Measurements from ENCODE around the gene PLAA.
"Not testable (repeated sequence)": the region's sequence is repeated elsewhere in the genome, so short reads cannot be mapped to it uniquely, and the experiment has no call there.

The PLAA gene

DNA sequence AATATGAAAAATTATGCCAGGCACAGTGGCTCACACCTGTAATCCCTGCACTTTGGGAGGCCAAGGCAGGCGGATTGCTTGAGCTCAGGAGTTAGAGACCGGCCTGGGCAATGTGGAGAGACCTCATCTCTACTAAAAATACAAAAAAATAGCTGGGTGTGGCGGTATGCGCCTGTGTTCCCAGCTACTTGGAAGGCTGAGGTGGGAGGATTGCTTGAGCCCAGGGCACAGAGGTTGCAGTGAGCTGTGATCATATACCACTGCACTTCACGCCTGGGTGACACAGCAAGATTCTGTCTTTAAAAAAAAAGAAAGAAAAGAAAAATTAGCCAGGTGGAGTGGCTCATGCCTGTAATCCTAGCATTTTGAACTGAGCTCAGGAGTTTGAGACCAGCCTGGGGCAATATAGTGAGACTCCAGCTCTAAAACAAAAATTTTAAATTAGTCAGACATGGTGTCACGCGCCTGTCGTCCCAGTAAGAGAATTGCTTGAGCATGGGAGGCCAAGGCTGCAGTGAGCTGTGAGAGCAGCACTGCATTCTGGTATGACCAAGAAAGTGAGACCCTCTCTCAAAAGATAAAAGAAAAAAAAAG lies 18.0 kb downstream of the PLAA start:
- DNase-seq (ENCODE audit: low read depth) = no peak

DNA sequence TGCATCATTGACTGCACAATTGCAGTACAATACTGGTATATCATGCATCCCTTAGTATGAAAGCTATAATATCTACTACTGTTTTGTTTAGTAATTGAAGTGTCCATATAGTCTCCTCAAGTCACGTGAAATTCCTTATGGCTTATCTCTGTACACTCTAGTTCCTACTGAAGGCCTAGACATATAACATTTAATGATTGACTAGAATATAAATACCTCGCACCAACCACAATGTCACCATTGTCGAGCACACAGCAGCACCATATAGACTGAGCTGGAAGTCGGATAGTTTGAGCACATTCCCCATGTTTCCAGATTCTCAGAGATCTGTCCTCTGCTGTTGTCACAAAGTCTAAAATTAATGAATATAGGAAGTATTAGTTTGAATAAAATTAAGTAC lies 21.4 kb downstream of the PLAA start:
- no peak for DNase-seq (ENCODE audit: low read depth)

- no peak for DNase-seq (ENCODE audit: low read depth)
These were observed 27.3 kb downstream of the PLAA start for GRCh38 chr9:26919698-26920097.

GRCh38 chr9:26913138-26913668 lies 33.8 kb downstream of the PLAA start:
- DNase-seq (ENCODE audit: low read depth) = no peak

GRCh38 chr9:26904671-26905070 lies 42.4 kb downstream of the PLAA start:
- DNase-seq (ENCODE audit: low read depth) = no peak

GRCh38 chr9:26904070-26904469 lies 43.0 kb downstream of the PLAA start:
- no peak for DNase-seq (ENCODE audit: low read depth)

- no peak for DNase-seq (ENCODE audit: low read depth)
These were observed 53.9 kb downstream of the PLAA start for GRCh38 chr9:26893030-26893676.

GRCh38 chr9:26892251-26893029 lies 54.6 kb downstream of the PLAA start, which contains the start of gene CAAP1:
CAAP1 (minus strand) TSS chr9:26892802; CDS start chr9:26892715, 87 bp downstream.
- peak; percentile 92 for DNase-seq (ENCODE audit: low read depth)

GRCh38 chr9:26891726-26892125 lies 55.3 kb downstream of the PLAA start:
- no peak for DNase-seq (ENCODE audit: low read depth)

GRCh38 chr9:26888271-26888670 lies 58.8 kb downstream of the PLAA start:
- DNase-seq (ENCODE audit: low read depth) = no peak

GRCh38 chr9:26882154-26882553 lies 64.9 kb downstream of the PLAA start:
- no peak for DNase-seq (ENCODE audit: low read depth)

GRCh38 chr9:26880262-26880661 lies 66.8 kb downstream of the PLAA start:
- no peak for DNase-seq (ENCODE audit: low read depth)

- not testable (repeated sequence) for DNase-seq (ENCODE audit: low read depth)
These were observed 71.9 kb downstream of the PLAA start for GRCh38 chr9:26875155-26875554.

GRCh38 chr9:26870292-26870691 lies 76.8 kb downstream of the PLAA start:
- no peak for DNase-seq (ENCODE audit: low read depth)

GRCh38 chr9:26863074-26863473 lies 84.0 kb downstream of the PLAA start:
- no peak for DNase-seq (ENCODE audit: low read depth)

DNA sequence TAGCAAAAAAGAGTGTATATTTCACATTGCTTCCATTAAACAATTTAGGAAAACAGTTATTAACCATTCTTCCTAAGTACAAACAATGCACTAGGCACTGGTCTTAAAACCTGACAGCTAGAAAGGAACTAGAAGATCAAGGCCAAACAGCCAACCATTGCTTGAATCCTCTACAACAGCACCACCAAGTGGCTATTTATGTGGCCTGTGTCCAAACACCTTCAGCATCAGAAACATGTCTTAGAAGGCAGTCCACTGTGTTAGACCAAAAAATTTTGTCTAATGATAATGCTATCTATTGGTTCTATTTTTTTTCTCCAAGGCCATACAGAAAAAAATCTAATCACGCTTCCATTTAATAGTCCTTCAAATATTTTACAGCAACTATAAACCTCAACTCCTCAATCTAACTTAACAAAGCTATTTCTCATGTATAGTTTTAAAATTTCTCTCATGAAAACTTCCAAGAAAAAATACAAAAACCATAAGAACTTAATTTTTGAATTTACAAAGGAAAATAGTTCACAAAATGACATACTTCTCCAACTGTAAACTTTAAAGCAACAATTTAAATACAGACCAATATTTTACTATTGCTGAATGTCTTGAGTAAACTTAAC lies 90.5 kb downstream of the PLAA start:
- DNase-seq (ENCODE audit: low read depth) = no peak

Measured in stimulated activated CD8-positive, alpha-beta memory T cell treated with anti-CD3 and anti-CD28 coated beads, Interleukin-4, amount 100 ng/mL, for 24 hours (primary cell).